Amygdala (tissue), 56 donors: ENCODE measurements around the gene TLE7.

Experiments
- DNase-seq, 56 donors: peaks; one replicate each; lab custom pipeline; 2025; lab: John Stamatoyannopoulos, UW

Gene TLE7

GRCh38 chr16:71453036-71453435, 11.2 kb upstream of the TLE7 start:
- DNase-seq: no peak

DNA sequence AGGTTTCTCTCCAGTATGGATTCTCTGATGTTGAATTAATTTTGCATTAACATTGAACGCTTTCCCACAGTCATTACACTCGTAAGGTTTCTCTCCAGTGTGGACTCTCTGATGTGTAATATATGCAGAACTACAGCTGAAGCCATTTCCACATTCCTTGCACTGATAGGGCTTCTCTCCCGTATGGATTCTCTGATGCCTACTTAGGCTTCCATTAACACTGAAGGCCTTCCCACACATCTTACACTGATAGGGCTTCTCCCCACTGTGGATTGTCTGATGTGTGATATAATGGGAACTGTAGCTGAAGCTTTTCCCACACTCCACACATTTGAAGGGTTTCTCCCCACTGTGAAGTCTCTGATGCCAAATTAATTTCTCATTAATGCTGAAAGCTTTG, 7.2 kb upstream of the TLE7 start:
- DNase-seq: no peak

GRCh38 chr16:71448274-71448866, 6.5 kb upstream of the TLE7 start:
- no peak for DNase-seq

DNA sequence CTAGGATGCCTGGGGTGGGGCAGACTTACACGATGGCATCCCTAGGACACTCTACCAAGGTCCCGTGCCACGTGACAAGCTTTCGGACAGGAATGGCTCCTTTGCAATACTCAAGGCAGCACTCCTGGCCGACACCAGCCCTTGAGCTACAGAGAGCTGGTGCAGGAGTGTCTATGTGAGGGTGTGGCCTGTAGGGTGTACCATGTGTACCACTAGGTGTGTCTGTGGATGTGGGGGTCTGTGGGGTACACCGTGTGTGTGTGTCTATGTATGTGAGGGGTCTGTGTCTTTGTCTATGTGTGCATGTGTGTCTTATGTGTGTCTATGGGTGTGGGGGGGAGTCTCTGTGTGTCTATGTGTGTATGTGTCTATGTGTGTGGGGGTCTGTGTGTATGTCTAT, 1.9 kb upstream of the TLE7 start:
- no peak for DNase-seq

GRCh38 chr16:71441348-71442050, 355 bp downstream of the TLE7 start:
- DNase-seq: no peak

GRCh38 chr16:71440669-71441347, 1.0 kb downstream of the TLE7 start:
- no peak for DNase-seq

DNA sequence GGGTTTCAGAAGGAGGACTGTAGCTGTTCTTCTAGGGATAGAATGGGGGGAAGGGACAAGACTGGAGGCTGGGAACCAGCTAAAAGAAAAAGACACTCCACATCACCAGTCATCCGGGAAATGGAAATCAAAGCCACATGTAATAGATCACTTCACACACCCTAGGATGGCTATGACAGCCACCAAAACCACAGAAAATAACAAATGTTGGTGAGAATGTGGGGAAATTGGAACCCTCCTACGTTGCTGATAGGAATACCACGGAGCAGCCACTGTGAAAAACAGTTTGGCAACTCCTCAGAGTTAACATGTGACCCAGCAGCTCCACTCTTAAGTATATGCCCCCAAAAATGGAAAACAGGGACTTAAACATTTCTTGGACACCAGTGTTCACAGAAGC, 2.3 kb downstream of the TLE7 start:
- DNase-seq: no peak

GRCh38 chr16:71436473-71436872, 5.4 kb downstream of the TLE7 start:
- DNase-seq: no peak

DNA sequence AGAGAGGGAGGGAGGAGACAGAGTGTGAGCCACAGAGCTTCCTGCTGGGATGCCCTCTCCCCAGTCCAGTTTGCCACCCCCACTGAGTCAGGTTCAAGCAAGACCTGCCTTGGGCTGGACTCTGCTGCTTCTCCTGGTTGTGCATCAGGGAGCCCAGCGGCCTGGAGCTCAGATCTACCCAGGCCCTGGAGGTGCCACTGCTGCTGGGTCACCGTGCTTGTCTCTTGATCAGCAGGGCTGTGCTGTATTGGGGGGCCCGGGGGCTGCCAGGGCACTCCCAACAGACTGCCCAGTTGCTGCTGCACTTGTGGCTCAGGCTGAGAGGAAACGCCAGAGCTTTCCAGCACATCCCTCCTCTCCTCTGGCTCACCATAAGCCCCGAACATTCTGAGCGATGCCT, 8.9 kb downstream of the TLE7 start:
- DNase-seq: no peak

DNA sequence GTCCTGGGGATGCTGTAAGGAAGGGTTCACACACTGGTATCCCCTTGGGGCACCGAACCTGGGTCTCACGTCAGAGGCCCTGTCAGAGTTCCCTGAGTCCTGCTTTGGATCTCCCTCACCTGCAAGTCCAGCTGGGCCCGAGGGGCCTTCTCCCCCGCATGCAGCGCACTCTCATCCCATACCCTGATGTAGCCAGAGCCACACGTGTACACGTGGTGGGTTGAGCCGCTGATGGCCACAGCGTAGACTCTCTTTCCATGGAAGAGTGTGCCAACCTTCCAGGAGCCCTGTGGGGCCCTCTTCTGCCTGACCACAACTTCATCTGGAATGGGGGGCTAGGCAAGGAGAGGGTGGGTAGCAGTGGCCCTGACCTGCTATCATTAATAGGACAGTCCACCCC, 9.9 kb downstream of the TLE7 start:
- no peak for DNase-seq

- no peak for DNase-seq
Observed at GRCh38 chr16:71431176-71431575, 10.7 kb downstream of the TLE7 start.

DNA sequence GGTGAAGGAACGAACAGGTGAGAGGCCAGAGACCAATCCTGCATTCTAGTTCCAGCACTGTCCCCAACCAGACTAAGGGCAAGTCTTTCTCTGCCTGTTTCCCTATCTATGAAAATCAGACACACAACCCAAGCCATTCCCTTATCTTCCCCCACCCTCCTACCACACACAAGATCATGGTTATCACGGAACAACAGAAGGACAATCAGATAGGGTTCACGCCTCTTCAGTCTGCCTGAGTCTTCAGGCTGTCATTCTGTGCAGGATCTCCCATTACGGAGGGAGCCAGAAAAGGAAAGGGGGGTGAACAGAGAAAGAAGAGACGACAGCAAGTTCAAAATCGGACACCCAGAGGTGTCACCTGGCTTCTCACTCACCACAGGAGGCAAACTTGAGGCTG, 11.1 kb downstream of the TLE7 start:
- no peak for DNase-seq

DNA sequence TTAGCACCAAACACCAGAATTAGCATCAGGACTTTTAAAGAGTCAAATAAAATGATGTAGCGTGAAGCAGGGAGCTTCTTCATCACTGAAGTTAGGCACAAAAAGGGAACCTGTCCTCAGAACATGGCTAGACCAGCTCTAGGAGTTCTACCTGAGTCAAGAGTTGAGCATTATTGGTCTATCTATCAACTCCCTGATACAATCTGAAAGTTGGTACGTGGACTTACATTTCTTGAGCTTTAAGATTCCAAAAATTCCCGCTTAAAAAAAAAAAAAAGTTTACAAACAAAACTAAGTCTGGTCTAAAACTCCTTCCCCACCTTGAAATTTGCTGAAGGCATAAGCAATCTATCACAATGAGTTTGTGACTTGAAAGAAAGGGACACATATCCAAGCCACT, 12.3 kb downstream of the TLE7 start:
- no peak for DNase-seq

DNA sequence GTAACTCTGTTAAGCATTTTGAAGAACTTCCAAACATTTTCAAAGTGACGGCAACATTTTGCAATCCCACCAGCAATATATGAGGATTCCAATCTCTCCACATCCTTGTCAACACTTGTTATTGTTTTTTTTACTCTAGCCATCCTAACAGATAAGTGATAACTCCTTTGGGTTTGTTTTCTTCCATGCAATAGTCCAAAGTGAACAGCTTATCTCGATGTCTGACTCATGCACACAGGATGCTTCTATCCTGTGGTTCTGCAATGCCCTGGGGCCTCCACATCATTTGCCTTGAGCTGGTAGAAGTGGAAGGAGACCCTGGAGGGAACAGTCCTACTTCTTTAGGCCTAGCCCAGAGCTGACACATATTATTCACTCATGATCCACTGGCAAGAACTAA, 13.0 kb downstream of the TLE7 start:
- DNase-seq: no peak

- no peak for DNase-seq
Observed at GRCh38 chr16:71428385-71428784, 13.5 kb downstream of the TLE7 start.

GRCh38 chr16:71426880-71427615, 14.8 kb downstream of the TLE7 start:
- DNase-seq: no peak

- DNase-seq: peak in 3 of 56 donors; percentile 3 to 7 (median 4)
Observed at GRCh38 chr16:71426069-71426879, 15.6 kb downstream of the TLE7 start.

GRCh38 chr16:71425746-71426068, 16.1 kb downstream of the TLE7 start:
- no peak for DNase-seq

DNA sequence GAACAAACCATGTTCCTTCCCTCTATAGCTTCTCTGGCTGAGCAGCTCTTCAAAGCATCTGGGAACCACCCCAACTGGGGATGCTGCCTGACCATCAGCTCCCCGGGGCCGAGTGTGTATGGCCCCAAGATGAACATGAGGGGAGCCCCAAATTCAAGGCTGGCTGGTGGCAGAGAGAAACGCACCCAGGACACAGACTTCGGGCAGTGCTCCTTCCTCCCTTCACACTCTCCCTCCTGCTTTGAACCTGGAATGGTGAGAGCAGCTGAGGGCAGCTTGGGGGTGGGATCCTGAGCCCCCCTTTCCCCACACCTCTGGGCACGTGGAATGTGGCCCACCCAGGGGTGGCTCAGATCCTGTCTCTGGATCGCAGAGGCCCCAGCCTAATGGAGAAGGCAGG, 17.2 kb downstream of the TLE7 start:
- no peak for DNase-seq

DNA sequence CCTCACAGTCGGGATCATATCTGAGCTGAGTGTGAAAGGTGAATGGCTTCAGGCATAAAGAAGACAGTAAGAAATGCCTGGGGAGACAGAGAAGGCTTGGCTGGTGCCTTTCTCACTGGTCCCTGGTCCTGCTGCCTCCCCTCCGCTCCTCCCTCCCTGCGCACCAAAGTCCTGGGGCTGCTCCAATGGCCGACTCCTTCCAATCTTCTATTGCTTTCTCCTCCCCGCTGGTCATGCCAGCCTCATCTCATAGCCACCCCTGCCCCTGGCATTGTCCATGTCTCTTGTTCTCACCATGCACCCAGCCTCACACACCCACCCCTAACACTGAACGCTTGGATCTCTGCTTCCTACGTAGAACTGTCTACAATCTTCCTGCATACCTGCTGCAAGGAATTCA, 18.0 kb downstream of the TLE7 start:
- no peak for DNase-seq

DNA sequence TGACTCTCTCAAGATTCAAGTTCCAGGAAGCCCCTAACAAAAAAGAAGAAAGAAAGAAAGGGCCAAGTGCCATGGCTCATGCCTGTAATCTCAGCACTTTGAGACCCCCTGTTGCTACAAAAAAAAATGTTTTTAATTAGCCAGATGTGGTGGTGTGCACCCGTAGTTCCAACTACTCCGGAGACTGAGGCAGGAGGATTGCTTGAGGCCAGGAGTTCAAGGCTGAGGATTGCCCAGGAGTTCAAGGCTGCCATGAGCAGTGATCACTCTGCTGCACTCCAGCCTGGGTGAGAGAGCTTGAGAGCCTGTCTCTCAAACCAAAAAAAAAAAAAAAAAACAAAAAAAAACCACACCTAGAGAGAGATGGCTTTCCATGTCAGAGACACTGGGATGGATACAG, 18.8 kb downstream of the TLE7 start:
- no peak for DNase-seq
